Upper lobe of left lung (tissue), 4 donors: Measurements from ENCODE around the gene CDKAL1.

Experiments
- EP300 ChIP-seq, 4 donors: sonication (generic); formaldehyde crosslinking; IDR thresholded peaks; one replicate each; pipeline ENCODE4 v1.5.1; 2017; ENCODE audit warnings: antibody characterized with exemption in 4 of 4, control low read depth in 2 of 4
- TF ChIP-seq, protein P1 (sequence below), 6 experiments: fragments of 450-650 bp in 4 of 6; fragments of 200-600 bp in 2 of 6; sonication (generic) in 2 of 6; IDR thresholded peaks; one replicate each; pipeline ENCODE4 v1.5.1; 2016 to 2019; ENCODE audit warnings: antibody characterized with exemption in 6 of 6

DNA sequence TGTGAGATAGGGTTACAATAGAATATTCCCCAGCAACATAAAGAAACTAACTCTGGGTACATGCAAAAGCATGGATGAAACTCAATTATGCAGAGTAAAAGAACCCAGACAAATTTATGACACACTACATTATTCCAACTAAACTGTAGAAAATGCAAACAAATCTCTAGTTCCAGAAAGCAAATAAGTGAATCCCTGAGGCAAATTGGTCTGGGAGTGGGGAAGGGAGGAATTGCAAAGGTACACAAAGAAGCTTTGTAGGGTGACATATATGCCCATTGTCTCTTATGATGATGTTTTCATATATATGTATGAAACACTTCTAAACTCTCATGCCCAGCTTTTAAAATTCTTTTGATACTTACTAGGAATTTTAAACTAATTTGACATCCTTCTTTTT, 266.0 kb downstream of the CDKAL1 start:
- TF ChIP-seq, protein P1, sequence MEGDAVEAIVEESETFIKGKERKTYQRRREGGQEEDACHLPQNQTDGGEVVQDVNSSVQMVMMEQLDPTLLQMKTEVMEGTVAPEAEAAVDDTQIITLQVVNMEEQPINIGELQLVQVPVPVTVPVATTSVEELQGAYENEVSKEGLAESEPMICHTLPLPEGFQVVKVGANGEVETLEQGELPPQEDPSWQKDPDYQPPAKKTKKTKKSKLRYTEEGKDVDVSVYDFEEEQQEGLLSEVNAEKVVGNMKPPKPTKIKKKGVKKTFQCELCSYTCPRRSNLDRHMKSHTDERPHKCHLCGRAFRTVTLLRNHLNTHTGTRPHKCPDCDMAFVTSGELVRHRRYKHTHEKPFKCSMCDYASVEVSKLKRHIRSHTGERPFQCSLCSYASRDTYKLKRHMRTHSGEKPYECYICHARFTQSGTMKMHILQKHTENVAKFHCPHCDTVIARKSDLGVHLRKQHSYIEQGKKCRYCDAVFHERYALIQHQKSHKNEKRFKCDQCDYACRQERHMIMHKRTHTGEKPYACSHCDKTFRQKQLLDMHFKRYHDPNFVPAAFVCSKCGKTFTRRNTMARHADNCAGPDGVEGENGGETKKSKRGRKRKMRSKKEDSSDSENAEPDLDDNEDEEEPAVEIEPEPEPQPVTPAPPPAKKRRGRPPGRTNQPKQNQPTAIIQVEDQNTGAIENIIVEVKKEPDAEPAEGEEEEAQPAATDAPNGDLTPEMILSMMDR (IDR thresholded peaks at IDR 0.05): no peak
- no peak for TF ChIP-seq EP300 (IDR thresholded peaks at IDR 0.05)
